Measurements from ENCODE around the gene NFIB.

GRCh38 chr9:14309403-14309802 lies 4.5 kb downstream of the NFIB start:
- TF ChIP-seq CHD2 (IDR thresholded peaks at IDR 0.05; ENCODE audit: borderline replicate concordance, low read depth, low read length) (no peak), POLR2AphosphoS5 (IDR thresholded peaks at IDR 0.05; ENCODE audit: low read length) (no peak), ZBTB11 (CRISPR knock-in tag; IDR thresholded peaks at IDR 0.05) (no peak), CTCF (IDR thresholded peaks at IDR 0.05 in 2 of 3, conservative IDR thresholded peaks at IDR 0.05 in 1 of 3; ENCODE audit: control insufficient read depth in 2 of 3, extremely low read depth in 1 of 3, insufficient read depth in 1 of 3, low read depth in 3 of 3, low read length in 3 of 3) (no peak), SP1 (IDR thresholded peaks at IDR 0.05; ENCODE audit: low read depth, low read length) (no peak), EZH2 (IDR thresholded peaks at IDR 0.05; ENCODE audit: borderline replicate concordance, control insufficient read depth, low read depth, low read length) (no peak), CEBPB (IDR thresholded peaks at IDR 0.05; ENCODE audit: borderline replicate concordance in 1 of 2, low read depth in 2 of 2, low read length in 2 of 2) (no peak), SRF (IDR thresholded peaks at IDR 0.05; ENCODE audit: low read depth in 2 of 2, low read length in 2 of 2) (no peak), NBN (IDR thresholded peaks at IDR 0.05) (no peak)

Data from GM12878 (cell line).